Vagina (tissue), 2 donors: ENCODE data around the gene NLGN4Y.

Experiments used
- POLR2A ChIP-seq, 2 donors: fragments of 450-650 bp; IDR thresholded peaks; one replicate each; pipeline ENCODE4 v1.6.1; 2017; ENCODE audit warnings: antibody characterized with exemption in 2 of 2, mild to moderate bottlenecking in 2 of 2, moderate library complexity in 2 of 2
- POLR2AphosphoS5 ChIP-seq, 2 donors: sonication (generic); formaldehyde crosslinking; IDR thresholded peaks; one replicate each; pipeline ENCODE4 v1.9.0; 2017; ENCODE audit warnings: antibody characterized with exemption in 2 of 2, mild to moderate bottlenecking in 2 of 2, low read depth in 1 of 2; ENCODE audit not compliant: insufficient read depth in 1 of 2
- TF ChIP-seq, protein P1 (sequence below), 3 experiments: fragments of 450-650 bp in 2 of 3; fragments of 200-600 bp in 1 of 3; sonication (generic) in 1 of 3; IDR thresholded peaks; one replicate each; pipeline ENCODE4 v1.5.1; 2017 to 2019; ENCODE audit warnings: antibody characterized with exemption in 3 of 3, mild to moderate bottlenecking in 2 of 3, moderate library complexity in 2 of 3

- TF ChIP-seq, protein P1, sequence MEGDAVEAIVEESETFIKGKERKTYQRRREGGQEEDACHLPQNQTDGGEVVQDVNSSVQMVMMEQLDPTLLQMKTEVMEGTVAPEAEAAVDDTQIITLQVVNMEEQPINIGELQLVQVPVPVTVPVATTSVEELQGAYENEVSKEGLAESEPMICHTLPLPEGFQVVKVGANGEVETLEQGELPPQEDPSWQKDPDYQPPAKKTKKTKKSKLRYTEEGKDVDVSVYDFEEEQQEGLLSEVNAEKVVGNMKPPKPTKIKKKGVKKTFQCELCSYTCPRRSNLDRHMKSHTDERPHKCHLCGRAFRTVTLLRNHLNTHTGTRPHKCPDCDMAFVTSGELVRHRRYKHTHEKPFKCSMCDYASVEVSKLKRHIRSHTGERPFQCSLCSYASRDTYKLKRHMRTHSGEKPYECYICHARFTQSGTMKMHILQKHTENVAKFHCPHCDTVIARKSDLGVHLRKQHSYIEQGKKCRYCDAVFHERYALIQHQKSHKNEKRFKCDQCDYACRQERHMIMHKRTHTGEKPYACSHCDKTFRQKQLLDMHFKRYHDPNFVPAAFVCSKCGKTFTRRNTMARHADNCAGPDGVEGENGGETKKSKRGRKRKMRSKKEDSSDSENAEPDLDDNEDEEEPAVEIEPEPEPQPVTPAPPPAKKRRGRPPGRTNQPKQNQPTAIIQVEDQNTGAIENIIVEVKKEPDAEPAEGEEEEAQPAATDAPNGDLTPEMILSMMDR (IDR thresholded peaks at IDR 0.05): no peak
- TF ChIP-seq POLR2A (IDR thresholded peaks at IDR 0.05) (no peak), POLR2AphosphoS5 (IDR thresholded peaks at IDR 0.05; ENCODE audit: insufficient read depth in 1 of 2, low read depth in 1 of 2) (no peak)
These were observed 313.1 kb downstream of the NLGN4Y start for GRCh38 chrY:14837466-14837865.
